GM21423 (cell line): Measurements from ENCODE around the gene ENTPD7.
"Not testable (repeated sequence)": the region's sequence is repeated elsewhere in the genome, so short reads cannot be mapped to it uniquely, and the experiment has no call there.

ENCODE experiments used
- ATAC-seq: cut with Tn5 transposase; IDR thresholded peaks from one replicate; pipeline ENCODE4 v1.9.1; 2021; ENCODE audit warnings: mild to moderate bottlenecking, moderate library complexity; ENCODE audit not compliant: unreplicated experiment

Gene ENTPD7

GRCh38 chr10:99682752-99683151 lies 23.4 kb downstream of the ENTPD7 start:
- ATAC-seq = no peak

DNA sequence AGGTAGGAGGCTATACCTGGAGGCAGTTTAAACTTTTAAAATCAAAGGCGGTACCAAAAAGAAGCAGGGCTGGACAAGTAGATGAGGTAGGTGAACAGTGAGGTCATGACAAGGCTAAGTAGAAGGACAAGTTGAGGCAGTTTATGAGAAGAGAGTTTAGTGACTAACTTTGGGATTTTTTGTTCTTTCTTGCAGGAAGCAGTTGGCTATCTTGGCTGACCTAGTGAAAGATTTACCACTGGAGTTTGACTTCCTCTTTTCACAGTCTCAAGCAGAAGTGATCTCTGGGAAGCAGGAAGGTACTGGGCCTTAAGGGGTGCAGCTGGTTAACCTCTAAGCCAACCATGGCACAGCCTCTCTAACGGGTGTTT lies 26.3 kb downstream of the ENTPD7 start:
- ATAC-seq = peak; percentile 97

DNA sequence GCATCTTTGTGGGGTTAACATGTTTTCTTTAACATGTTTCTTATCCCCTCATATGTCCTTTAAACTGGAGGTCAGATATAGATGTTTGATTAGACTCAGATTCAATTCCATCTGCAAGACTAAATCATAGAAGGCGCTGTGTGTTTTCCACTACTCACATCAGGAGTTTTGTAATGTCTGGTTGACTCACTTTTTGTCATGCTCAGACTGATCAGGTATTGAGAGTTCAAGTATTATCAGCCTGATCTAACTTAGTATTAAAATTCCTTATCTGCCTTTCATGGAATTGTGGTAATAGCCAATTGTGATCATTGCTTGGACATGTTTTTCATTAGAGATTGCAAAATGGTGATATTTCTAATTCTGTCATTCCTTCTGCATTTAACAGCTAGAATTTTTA lies 30.2 kb downstream of the ENTPD7 start:
- no peak for ATAC-seq

DNA sequence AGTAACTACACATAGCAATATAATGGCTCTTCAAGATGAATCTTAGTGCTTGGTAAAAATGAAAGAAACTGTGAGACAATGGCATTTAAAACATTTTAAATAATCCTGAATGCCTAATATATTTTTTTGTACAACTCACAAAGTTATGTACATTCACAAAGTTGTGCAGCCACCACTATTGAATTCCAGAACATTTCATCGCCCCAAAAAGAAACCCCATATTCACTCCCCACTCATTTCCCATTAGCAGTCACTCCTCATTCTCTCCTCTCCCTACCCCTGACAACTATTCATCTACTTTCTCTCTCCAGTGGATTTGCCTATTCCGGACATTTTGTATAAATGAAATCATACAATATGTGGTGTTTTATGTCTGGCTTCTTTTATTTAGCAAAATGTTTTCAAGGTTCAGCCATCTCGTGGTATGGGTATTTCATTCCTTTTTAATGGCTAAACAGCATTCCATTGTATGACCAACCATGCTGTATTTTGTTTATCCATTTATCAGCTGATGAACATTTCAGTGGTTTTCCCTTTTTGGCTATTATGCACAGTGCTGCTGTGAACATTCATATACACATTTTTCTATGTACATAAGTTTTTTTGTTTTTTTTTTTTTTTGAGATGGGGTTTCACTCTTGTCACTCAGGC lies 34.7 kb downstream of the ENTPD7 start:
- ATAC-seq = no peak

DNA sequence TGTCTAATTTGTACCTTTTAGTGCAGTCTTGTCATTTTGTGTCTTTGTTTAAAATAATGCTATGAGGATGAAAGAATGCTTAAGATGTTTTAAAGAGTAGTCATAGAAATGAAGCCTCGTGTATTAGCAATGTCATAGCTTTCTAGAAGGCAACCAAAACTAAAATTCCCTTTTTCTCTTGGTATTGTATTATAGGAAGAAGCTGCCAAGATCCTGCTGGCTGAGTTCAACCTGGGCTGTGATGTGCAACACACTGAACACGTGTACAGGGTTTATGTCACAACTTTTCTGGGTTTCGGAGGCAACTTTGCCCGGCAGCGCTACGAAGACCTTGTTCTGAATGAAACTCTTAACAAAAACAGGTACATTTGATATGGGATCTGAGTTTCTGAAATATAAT lies 36.5 kb downstream of the ENTPD7 start:
- ATAC-seq = no peak

- ATAC-seq = no peak
These were observed 39.3 kb downstream of the ENTPD7 start for GRCh38 chr10:99698504-99699080.

DNA sequence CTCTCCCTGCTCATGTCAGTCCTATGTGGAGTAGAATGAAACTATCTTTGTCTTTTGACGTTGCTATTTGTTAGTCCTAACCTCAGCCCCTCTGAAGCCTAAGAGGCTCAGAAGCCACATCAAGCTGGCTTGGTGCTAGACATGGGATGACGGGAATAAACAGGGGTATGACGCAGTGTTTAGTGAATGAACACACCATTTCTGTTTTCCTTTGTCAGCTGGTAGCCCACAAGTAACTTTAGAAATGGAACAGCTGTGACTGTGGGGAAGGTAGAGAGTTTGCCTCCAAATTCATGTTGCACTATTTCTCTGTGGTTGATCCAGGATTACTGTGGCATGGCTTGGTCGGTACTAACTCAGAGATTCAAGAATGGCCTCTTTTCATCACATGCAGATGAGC lies 41.3 kb downstream of the ENTPD7 start:
- no peak for ATAC-seq

- no peak for ATAC-seq
These were observed 49.2 kb downstream of the ENTPD7 start for GRCh38 chr10:99708428-99709012.

DNA sequence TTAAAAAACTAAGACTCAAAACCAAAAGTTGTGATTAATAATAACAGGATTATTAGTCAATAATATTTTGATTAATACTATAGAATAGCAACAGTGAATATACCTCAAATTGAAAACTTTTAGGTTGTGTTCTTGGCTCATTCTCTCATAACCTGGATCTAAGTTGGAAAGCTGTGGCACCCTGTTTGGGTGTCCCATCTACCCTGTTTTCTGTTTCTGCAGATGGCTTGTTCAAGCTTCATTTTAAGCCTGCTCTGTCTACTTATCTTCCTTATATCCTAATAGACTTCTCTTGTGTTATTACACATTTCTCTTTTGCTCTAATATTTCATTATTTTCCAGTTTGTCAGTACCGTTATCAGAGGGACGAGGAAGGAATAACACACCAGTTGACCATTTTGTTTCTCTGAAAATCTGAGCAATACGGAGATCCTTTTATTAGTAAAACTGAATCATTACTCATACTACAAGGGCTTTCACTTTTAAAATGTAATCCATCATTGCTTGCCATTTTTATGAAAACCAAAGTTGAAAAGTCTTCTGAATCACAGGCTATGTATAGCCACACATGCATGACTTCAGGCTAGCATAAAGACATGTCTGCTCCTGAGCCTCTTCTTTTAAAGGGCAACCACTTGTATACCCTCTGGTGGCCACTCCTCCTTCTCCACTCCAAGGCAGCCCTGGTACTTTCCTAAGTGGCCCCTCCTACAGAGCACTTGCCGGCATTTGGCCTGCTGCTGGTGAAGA lies 50.3 kb downstream of the ENTPD7 start:
- ATAC-seq = peak; percentile 65

DNA sequence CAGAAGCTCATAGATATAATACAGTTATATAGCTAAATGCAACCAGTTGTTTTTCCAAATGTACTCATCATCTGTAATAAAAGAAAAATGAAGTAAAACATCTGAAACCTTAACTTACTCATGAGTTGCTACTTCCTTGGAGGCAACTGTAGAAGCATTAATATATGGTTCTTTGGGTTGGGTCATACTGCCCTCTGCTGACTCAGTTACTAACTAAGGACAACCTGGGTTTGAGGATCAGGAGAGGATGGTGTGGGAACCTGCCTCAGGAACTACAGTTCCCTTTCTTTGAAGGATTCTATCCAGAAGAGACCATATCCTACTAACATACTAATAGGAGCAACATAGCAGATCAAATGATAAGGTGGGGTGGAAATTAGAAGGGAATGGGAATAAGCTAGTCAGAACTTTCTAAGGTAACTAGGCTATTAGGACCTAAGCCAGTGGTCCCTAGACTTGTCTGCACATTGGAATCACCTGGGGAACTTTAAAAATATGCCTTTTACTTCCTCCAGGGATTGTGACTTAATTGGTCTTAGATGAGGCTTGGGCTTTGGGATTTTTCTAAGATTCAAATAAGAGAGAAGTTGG lies 51.9 kb downstream of the ENTPD7 start:
- ATAC-seq = peak; percentile 53

GRCh38 chr10:99714446-99714845 lies 55.1 kb downstream of the ENTPD7 start:
- ATAC-seq = no peak

GRCh38 chr10:99720387-99720786 lies 61.1 kb downstream of the ENTPD7 start:
- ATAC-seq = no peak

DNA sequence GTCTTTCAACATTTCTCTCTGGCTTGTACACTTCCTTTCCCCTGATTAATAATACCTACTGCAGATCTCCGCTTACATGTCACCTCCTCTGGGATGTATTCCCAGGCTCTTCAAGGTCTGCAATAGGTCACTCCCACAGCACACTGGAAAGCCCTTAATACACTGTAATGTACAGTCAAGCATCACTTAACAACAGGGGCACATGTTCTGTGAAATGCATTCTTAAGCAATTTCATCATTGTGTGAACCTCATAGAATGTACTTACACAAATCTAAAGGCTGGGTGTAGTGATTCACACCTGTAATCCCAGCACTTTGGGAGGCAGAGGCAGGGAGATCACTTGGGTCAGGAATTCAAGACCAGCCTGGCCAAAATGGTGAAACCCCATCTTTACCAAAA lies 70.7 kb downstream of the ENTPD7 start:
- ATAC-seq = no peak

GRCh38 chr10:99731306-99732032 lies 72.2 kb downstream of the ENTPD7 start:
- peak; percentile 30 for ATAC-seq

DNA sequence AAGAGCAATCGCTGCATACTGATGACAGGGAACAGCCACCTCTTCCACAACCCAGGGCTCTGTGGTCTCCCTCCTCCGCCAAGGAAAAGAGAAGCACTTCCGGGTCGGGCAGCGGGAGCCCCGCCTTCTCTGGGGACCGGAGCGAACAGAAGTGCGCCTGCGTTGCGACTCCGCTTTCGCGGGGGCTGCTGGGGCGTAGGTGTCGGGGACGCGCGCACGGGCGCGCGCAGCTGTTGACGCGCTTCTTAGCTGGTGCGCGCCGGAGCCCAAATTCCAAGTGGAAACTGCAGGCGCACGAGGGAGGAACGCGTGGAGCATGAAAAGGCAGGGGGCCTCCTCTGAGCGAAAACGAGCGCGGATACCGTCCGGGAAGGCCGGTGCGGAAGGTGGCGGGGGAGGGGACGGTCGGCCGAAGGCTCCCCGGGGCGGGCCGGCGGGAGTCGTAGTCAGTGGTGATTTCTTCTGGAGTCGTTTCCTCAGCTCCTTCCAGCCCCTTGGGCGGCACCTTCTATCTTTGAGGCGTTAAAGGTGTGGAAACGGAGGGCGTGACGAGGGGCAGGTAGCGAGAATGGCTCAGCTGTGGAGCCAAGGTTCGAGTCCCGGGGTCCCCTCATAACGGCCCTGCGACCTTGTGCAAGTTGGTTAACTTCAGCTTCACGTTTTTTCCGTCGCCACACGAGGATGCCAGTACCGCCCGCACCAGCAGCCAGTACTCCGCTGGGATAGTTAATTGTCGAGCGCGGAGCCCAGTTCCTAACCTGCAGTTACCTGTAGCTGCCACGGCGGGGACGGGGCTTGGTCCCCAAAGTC lies 72.9 kb downstream of the ENTPD7 start, which contains the start of the genes COX15 and CUTC:
Gene COX15 (minus strand): TSS at position 95 of the 810 bp plus-strand sequence. CDS start 78 bp downstream, at position 17.
Gene CUTC (plus strand): TSS at position 202 of the 810 bp plus-strand sequence. CDS start 115 bp downstream, at position 317.
- ATAC-seq = peak; percentile 91

GRCh38 chr10:99733366-99733765 lies 74.1 kb downstream of the ENTPD7 start:
- no peak for ATAC-seq

GRCh38 chr10:99734111-99734510 lies 74.8 kb downstream of the ENTPD7 start:
- ATAC-seq = not testable (repeated sequence)

- no peak for ATAC-seq
These were observed 81.0 kb downstream of the ENTPD7 start for GRCh38 chr10:99740260-99740659.

- no peak for ATAC-seq
These were observed 81.7 kb downstream of the ENTPD7 start for GRCh38 chr10:99740933-99741559.
